H1 (cell line): Measurements from ENCODE around the gene FSIP1. TPM values are rescaled to one million over a fixed set of nuclear protein-coding genes. Genes with fewer than 3 reads are reported as not detected.

Experiments
- CHD1 ChIP-seq: IDR thresholded peaks from 2 replicates; pipeline ENCODE4 v1.6.1; 2012; ENCODE audit warnings: low read depth, low read length, improper control_type of control experiment
- polyA plus RNA-seq, 7 experiments: library from polyadenylated mRNA; depleted of rRNA in 3 of 7; stranded (reverse) in 5 of 7; unstranded in 2 of 7; fragments of >200 nt in 5 of 7; fragments of 200-250 nt in 2 of 7; gene quantifications; 1 replicate in 5 of 7; 2 replicates in 1 of 7; 4 replicates in 1 of 7; pipeline versions ENCODE4 v1.2.1 to v1.2.3, GENCODE V29; 2011 to 2013; ENCODE audit warnings: missing spikeins in 2 of 7, mixed read lengths in 2 of 7
- total RNA-seq: library from RNA; stranded (reverse); fragmentation: NEBNext Ultra II Directional; extraction: Animal tissue kit (Norgen Biotek cat#: 25700); gene quantifications from 2 replicates; pipeline ENCODE4 v1.2.1, GENCODE V29; 2021
- TF ChIP-seq, protein P1 (sequence below): fragments of 300-600 bp; sonication (generic); IDR thresholded peaks from 2 replicates; pipeline ENCODE4 v1.7.1; 2012; ENCODE audit warnings: low read length, moderate library complexity, mild to moderate bottlenecking, inconsistent platforms; ENCODE audit not compliant: insufficient replicate concordance
- TF ChIP-seq, protein P2 (sequence below), 3 experiments: IDR thresholded peaks; 1 replicate in 2 of 3; 2 replicates in 1 of 3; pipeline versions ENCODE4 v1.5.1 to v1.6.1; 2011; ENCODE audit warnings: low read length in 3 of 3, mild to moderate bottlenecking in 3 of 3, inconsistent platforms in 2 of 3, low read depth in 1 of 3, moderate library complexity in 1 of 3; ENCODE audit not compliant: insufficient read depth in 1 of 3; ENCODE audit errors: control extremely low read depth in 1 of 3

Gene FSIP1
- total and polyA plus RNA-seq, 2 of the 8 experiments (the other 6 are each of a cell fraction or from before 2014, with no cell fraction given): 0.18 to 1.3 TPM

DNA sequence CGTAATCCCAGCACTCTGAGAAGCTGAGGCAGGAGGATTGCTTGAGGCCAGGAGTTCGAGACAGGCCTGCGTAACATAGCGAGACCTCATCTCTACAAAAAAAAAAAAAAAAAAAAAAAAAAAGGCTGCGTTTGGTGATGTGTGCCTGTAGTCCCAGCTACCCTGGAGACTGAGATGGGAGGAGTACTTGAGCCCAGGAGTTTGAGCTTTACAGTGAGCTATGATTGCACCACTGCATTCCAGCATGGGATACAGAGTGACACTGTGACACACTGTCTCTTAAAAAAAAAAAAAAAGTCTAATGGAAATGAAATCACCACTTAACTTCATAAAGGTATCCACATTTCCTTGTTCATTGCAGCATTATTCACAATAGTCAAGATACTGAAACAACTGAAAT is 136.2 kb downstream of the FSIP1 start (continued):
- TF ChIP-seq, protein P1, sequence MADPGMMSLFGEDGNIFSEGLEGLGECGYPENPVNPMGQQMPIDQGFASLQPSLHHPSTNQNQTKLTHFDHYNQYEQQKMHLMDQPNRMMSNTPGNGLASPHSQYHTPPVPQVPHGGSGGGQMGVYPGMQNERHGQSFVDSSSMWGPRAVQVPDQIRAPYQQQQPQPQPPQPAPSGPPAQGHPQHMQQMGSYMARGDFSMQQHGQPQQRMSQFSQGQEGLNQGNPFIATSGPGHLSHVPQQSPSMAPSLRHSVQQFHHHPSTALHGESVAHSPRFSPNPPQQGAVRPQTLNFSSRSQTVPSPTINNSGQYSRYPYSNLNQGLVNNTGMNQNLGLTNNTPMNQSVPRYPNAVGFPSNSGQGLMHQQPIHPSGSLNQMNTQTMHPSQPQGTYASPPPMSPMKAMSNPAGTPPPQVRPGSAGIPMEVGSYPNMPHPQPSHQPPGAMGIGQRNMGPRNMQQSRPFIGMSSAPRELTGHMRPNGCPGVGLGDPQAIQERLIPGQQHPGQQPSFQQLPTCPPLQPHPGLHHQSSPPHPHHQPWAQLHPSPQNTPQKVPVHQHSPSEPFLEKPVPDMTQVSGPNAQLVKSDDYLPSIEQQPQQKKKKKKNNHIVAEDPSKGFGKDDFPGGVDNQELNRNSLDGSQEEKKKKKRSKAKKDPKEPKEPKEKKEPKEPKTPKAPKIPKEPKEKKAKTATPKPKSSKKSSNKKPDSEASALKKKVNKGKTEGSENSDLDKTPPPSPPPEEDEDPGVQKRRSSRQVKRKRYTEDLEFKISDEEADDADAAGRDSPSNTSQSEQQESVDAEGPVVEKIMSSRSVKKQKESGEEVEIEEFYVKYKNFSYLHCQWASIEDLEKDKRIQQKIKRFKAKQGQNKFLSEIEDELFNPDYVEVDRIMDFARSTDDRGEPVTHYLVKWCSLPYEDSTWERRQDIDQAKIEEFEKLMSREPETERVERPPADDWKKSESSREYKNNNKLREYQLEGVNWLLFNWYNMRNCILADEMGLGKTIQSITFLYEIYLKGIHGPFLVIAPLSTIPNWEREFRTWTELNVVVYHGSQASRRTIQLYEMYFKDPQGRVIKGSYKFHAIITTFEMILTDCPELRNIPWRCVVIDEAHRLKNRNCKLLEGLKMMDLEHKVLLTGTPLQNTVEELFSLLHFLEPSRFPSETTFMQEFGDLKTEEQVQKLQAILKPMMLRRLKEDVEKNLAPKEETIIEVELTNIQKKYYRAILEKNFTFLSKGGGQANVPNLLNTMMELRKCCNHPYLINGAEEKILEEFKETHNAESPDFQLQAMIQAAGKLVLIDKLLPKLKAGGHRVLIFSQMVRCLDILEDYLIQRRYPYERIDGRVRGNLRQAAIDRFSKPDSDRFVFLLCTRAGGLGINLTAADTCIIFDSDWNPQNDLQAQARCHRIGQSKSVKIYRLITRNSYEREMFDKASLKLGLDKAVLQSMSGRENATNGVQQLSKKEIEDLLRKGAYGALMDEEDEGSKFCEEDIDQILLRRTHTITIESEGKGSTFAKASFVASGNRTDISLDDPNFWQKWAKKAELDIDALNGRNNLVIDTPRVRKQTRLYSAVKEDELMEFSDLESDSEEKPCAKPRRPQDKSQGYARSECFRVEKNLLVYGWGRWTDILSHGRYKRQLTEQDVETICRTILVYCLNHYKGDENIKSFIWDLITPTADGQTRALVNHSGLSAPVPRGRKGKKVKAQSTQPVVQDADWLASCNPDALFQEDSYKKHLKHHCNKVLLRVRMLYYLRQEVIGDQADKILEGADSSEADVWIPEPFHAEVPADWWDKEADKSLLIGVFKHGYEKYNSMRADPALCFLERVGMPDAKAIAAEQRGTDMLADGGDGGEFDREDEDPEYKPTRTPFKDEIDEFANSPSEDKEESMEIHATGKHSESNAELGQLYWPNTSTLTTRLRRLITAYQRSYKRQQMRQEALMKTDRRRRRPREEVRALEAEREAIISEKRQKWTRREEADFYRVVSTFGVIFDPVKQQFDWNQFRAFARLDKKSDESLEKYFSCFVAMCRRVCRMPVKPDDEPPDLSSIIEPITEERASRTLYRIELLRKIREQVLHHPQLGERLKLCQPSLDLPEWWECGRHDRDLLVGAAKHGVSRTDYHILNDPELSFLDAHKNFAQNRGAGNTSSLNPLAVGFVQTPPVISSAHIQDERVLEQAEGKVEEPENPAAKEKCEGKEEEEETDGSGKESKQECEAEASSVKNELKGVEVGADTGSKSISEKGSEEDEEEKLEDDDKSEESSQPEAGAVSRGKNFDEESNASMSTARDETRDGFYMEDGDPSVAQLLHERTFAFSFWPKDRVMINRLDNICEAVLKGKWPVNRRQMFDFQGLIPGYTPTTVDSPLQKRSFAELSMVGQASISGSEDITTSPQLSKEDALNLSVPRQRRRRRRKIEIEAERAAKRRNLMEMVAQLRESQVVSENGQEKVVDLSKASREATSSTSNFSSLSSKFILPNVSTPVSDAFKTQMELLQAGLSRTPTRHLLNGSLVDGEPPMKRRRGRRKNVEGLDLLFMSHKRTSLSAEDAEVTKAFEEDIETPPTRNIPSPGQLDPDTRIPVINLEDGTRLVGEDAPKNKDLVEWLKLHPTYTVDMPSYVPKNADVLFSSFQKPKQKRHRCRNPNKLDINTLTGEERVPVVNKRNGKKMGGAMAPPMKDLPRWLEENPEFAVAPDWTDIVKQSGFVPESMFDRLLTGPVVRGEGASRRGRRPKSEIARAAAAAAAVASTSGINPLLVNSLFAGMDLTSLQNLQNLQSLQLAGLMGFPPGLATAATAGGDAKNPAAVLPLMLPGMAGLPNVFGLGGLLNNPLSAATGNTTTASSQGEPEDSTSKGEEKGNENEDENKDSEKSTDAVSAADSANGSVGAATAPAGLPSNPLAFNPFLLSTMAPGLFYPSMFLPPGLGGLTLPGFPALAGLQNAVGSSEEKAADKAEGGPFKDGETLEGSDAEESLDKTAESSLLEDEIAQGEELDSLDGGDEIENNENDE: no peak
- TF ChIP-seq, protein P2, sequence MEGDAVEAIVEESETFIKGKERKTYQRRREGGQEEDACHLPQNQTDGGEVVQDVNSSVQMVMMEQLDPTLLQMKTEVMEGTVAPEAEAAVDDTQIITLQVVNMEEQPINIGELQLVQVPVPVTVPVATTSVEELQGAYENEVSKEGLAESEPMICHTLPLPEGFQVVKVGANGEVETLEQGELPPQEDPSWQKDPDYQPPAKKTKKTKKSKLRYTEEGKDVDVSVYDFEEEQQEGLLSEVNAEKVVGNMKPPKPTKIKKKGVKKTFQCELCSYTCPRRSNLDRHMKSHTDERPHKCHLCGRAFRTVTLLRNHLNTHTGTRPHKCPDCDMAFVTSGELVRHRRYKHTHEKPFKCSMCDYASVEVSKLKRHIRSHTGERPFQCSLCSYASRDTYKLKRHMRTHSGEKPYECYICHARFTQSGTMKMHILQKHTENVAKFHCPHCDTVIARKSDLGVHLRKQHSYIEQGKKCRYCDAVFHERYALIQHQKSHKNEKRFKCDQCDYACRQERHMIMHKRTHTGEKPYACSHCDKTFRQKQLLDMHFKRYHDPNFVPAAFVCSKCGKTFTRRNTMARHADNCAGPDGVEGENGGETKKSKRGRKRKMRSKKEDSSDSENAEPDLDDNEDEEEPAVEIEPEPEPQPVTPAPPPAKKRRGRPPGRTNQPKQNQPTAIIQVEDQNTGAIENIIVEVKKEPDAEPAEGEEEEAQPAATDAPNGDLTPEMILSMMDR (IDR thresholded peaks at IDR 0.05; ENCODE audit: control extremely low read depth in 1 of 3, insufficient read depth in 1 of 3, low read depth in 1 of 3, low read length in 3 of 3): no peak
- TF ChIP-seq CHD1: no peak
- TF ChIP-seq, all 59 proteins: peak for 0
